HUES64 (cell line): ENCODE data around the gene GPR162.
"Not testable (repeated sequence)": the region's sequence is repeated elsewhere in the genome, so short reads cannot be mapped to it uniquely, and the experiment has no call there.

Experiments used
- H3K27ac ChIP-seq: 2 replicates; pipeline ENCODE4 v1.7.0; 2013; ENCODE audit warnings: low read depth, low read length, inconsistent platforms
- H3K27me3 ChIP-seq: 2 replicates; pipeline ENCODE4 v1.6.1; 2013; ENCODE audit warnings: mild to moderate bottlenecking, low read length; ENCODE audit not compliant: insufficient read depth
- H3K36me3 ChIP-seq: 2 replicates; pipeline ENCODE4 v1.6.1; 2013; ENCODE audit warnings: mild to moderate bottlenecking, low read length; ENCODE audit not compliant: insufficient read depth
- H3K4me1 ChIP-seq: 2 replicates; pipeline ENCODE4 v1.6.1; 2013; ENCODE audit warnings: mild to moderate bottlenecking, low read length, moderate library complexity; ENCODE audit not compliant: insufficient read depth
- H3K4me3 ChIP-seq: 2 replicates; pipeline ENCODE4 v1.5.1; 2013; ENCODE audit warnings: mild to moderate bottlenecking, low read length, moderate library complexity
- H3K9ac ChIP-seq: 2 replicates; pipeline ENCODE4 v1.6.1; 2013; ENCODE audit warnings: mild to moderate bottlenecking, low read depth, low read length
- H3K9me3 ChIP-seq: 2 replicates; pipeline ENCODE4 v1.6.1; 2013; ENCODE audit warnings: low read depth, low read length; ENCODE audit not compliant: insufficient read depth
- WGBS: fragments of 150-250, 120-280 bp; methylation state at CpG from one replicate; pipeline ENCODE4 v1.1.7; 2013; ENCODE audit warnings: missing lambda C conversion rate; 5-methylcytosine and 5-hydroxymethylcytosine counted together

Gene GPR162

GRCh38 chr12:6870304-6870703 is 48.7 kb downstream of the GPR162 start:
- peaks cover 37% of the 10 kb centered on the region for H3K36me3 ChIP-seq
- not testable (repeated sequence) for H3K4me3 ChIP-seq, H3K27me3 ChIP-seq, H3K9me3 ChIP-seq, H3K9ac ChIP-seq, H3K27ac ChIP-seq
- peaks cover 28% of the 10 kb centered on the region; the same call in 1 of the 2 replicates for H3K4me1 ChIP-seq
- whole genome bisulfite sequencing = 100% methylated on average over 2 of the region's 4 CpGs

GRCh38 chr12:6871052-6871957 is 49.7 kb downstream of the GPR162 start:
- H3K9me3 ChIP-seq = no peaks in the 10 kb centered on the region
- peak overlapping the region; percentile 87; the same call in 1 of the 2 replicates for H3K27ac ChIP-seq
- peak overlapping the region; percentile 96 for H3K4me3 ChIP-seq
- H3K4me1 ChIP-seq = peaks cover 22% of the 10 kb centered on the region; the same call in 1 of the 2 replicates
- no peaks in the 10 kb centered on the region for H3K27me3 ChIP-seq
- peak overlapping the region; percentile 35; the same call in 1 of the 2 replicates for H3K9ac ChIP-seq
- 86% methylated on average over 12 of the region's 12 CpGs for WGBS
- H3K36me3 ChIP-seq = peaks cover 34% of the 10 kb centered on the region

- H3K9me3 ChIP-seq = no peaks in the 10 kb centered on the region
- H3K4me3 ChIP-seq = peak overlapping the region; percentile 96
- no peaks in the 10 kb centered on the region for H3K27me3 ChIP-seq
- H3K4me1 ChIP-seq = peaks cover 18% of the 10 kb centered on the region; the same call in 1 of the 2 replicates
- peaks cover 34% of the 10 kb centered on the region for H3K36me3 ChIP-seq
- H3K27ac ChIP-seq = peak overlapping the region; percentile 87
- peak overlapping the region; percentile 87 for H3K9ac ChIP-seq
- WGBS = 5% methylated on average over 40 of the region's 40 CpGs
These were observed 50.7 kb downstream of the GPR162 start for GRCh38 chr12:6872073-6873048.

GRCh38 chr12:6873094-6874014 is 51.7 kb downstream of the GPR162 start, which contains the start of gene SPSB2:
SPSB2 (minus strand) TSS chr12:6873303; CDS start chr12:6872901, 402 bp downstream.
- Histone ChIP-seq H3K36me3 (peaks cover 33% of the 10 kb centered on the region), H3K27ac (peak within 1 kb of the TSS; percentile 87), H3K9ac (peak within 1 kb of the TSS; percentile 87), H3K4me1 (peaks cover 18% of the 10 kb centered on the region; the same call in 1 of the 2 replicates), H3K9me3 (no peaks in the 10 kb centered on the region), H3K4me3 (peak within 1 kb of the TSS; percentile 96), H3K27me3 (no peaks in the 10 kb centered on the region)
- under 1% methylated on average over 66 of the region's 66 CpGs for WGBS

- Histone ChIP-seq H3K36me3 (peaks cover 28% of the 10 kb centered on the region), H3K4me1 (peaks cover 13% of the 10 kb centered on the region; the same call in 1 of the 2 replicates), H3K27ac (peak overlapping the region; percentile 51; the same call in 1 of the 2 replicates), H3K9ac (0 out of 2 replicates have a peak overlapping the region, but pooled peaks have one; percentile 14), H3K4me3 (peak overlapping the region; percentile 61)
- H3K9me3 ChIP-seq, H3K27me3 ChIP-seq: not testable (repeated sequence)
- WGBS = 58% methylated on average over 9 of the region's 9 CpGs
These were observed 52.4 kb downstream of the GPR162 start for GRCh38 chr12:6874015-6874368.
